Astrocyte of the spinal cord (primary cell): Measurements from ENCODE around the gene ULK3.
A peak's percentile ranks its signal among the peaks of the same experiment; 100 is the strongest.

ENCODE experiments used
- DNase-seq: peaks from one replicate; pipeline ENCODE4 v3.0.0; 2011; ENCODE audit warnings: low read depth, low spot score
- H3K4me3 ChIP-seq: 2 replicates; pipeline ENCODE4 v1.5.1; 2011; ENCODE audit warnings: low read depth, mild to moderate bottlenecking, low read length, moderate library complexity
- in situ Hi-C: cut with HindIII; loops from 2 replicates; pipeline ENCODE4 v1.10.0; 2017; ENCODE audit warnings: low sequenced_read_pairs
- TF ChIP-seq, protein P1 (sequence below): IDR thresholded peaks from 2 replicates; pipeline ENCODE4 v1.5.1; 2012; ENCODE audit warnings: low read depth, mild to moderate bottlenecking, low read length, inconsistent platforms

ULK3 gene

DNA sequence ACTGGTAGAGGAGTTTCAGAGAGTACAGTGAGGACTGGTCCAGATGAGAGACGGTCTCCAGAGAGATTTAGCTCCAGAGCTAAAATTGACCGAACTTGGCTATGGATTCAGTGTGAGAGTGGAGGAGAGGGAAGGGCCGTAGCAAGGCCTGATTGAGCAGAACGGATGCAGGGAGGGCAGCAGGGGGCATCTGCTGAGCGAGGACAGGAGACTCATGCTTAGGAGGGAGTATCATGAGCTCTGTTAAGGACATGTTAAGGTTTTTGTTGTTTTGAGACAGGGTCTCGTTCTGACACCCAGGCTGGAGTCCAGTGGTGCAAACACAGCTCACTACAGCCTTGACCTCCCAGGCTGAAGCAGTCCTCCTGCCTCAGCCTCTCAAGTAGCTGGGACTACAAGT lies 38.0 kb downstream of the ULK3 start:
- H3K4me3 ChIP-seq = no peak overlapping the region
- in situ Hi-C loops = no loop called here
- DNase-seq = no peak
- TF ChIP-seq, protein P1, sequence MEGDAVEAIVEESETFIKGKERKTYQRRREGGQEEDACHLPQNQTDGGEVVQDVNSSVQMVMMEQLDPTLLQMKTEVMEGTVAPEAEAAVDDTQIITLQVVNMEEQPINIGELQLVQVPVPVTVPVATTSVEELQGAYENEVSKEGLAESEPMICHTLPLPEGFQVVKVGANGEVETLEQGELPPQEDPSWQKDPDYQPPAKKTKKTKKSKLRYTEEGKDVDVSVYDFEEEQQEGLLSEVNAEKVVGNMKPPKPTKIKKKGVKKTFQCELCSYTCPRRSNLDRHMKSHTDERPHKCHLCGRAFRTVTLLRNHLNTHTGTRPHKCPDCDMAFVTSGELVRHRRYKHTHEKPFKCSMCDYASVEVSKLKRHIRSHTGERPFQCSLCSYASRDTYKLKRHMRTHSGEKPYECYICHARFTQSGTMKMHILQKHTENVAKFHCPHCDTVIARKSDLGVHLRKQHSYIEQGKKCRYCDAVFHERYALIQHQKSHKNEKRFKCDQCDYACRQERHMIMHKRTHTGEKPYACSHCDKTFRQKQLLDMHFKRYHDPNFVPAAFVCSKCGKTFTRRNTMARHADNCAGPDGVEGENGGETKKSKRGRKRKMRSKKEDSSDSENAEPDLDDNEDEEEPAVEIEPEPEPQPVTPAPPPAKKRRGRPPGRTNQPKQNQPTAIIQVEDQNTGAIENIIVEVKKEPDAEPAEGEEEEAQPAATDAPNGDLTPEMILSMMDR = no peak

DNA sequence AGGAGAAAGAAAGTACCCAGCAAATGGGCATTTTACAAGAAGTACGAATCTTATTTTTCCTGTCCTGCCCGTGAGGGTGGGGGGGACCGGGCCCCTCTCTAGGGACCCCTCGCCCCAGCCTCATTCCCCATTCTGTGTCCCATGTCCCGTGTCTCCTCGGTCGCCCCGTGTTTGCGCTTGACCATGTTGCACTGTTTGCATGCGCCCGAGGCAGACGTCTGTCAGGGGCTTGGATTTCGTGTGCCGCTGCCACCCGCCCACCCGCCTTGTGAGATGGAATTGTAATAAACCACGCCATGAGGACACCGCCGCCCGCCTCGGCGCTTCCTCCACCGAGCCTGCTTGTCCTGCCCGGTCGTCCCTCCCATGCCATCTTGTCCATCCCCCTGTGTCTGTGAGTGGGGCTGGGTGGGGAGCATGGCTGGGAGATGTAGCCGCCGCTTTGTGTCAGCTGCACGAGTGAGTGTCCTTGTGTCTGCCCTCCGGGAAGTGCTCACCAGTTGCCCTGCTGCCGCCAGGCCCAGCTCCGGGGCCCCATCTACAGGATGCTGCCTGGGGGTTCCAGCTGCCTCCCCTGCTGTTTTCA lies 40.0 kb downstream of the ULK3 start:
- TF ChIP-seq, protein P1 = no peak
- no peak overlapping the region for H3K4me3 ChIP-seq
- no peak for DNase-seq
- in situ Hi-C loops = no loop called here

DNA sequence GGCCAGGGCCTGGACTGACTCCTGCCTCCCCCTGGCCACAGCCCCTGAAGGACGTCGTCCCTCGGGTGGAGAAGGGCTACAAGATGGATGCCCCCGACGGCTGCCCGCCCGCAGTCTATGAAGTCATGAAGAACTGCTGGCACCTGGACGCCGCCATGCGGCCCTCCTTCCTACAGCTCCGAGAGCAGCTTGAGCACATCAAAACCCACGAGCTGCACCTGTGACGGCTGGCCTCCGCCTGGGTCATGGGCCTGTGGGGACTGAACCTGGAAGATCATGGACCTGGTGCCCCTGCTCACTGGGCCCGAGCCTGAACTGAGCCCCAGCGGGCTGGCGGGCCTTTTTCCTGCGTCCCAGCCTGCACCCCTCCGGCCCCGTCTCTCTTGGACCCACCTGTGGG lies 40.7 kb downstream of the ULK3 start:
- in situ Hi-C loops = no loop called here
- H3K4me3 ChIP-seq = no peak overlapping the region
- no peak for DNase-seq
- TF ChIP-seq, protein P1 = no peak

DNA sequence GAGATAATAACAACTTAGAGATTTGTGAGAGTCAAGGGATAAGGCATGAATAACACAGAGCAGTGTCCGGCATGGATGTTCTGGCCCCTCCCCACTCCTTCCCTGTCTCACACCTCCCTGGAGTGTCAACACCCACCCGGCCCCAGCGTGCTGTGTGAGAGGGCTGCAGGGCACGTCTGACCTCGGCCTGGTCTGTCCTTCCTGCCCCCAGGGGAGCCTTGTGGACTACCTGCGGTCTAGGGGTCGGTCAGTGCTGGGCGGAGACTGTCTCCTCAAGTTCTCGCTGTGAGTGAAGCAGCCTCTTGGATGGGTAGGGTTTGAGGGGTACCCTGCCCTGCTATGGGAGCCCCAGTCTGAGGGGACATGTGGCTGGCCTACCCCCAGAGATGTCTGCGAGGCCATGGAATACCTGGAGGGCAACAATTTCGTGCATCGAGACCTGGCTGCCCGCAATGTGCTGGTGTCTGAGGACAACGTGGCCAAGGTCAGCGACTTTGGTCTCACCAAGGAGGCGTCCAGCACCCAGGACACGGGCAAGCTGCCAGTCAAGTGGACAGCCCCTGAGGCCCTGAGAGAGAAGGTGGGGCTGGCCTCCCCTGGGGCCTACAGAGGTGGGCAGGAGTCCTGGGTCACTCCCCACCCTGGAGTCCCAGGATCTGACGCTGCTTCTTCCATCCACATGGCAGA lies 41.5 kb downstream of the ULK3 start:
- H3K4me3 ChIP-seq = no peak overlapping the region
- TF ChIP-seq, protein P1 = no peak
- in situ Hi-C loops = no loop called here
- no peak for DNase-seq

DNA sequence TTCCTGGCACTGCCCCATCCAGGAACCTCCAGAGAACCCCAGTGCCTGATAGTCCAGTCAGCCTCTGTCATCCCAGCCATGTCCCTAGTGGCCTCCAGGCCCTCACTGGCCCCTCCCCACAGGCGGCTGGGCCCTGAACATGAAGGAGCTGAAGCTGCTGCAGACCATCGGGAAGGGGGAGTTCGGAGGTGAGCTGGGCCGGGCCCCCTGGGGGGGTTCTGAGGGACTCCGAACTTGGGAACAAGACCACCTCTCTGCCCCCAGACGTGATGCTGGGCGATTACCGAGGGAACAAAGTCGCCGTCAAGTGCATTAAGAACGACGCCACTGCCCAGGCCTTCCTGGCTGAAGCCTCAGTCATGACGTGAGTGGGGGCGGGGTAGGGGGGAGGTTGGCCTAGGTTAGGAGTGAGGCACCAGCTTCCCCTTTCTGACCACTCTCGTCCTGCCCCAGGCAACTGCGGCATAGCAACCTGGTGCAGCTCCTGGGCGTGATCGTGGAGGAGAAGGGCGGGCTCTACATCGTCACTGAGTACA lies 42.3 kb downstream of the ULK3 start:
- no peak overlapping the region for H3K4me3 ChIP-seq
- no peak for DNase-seq
- in situ Hi-C loops = no loop called here
- TF ChIP-seq, protein P1 = no peak

DNA sequence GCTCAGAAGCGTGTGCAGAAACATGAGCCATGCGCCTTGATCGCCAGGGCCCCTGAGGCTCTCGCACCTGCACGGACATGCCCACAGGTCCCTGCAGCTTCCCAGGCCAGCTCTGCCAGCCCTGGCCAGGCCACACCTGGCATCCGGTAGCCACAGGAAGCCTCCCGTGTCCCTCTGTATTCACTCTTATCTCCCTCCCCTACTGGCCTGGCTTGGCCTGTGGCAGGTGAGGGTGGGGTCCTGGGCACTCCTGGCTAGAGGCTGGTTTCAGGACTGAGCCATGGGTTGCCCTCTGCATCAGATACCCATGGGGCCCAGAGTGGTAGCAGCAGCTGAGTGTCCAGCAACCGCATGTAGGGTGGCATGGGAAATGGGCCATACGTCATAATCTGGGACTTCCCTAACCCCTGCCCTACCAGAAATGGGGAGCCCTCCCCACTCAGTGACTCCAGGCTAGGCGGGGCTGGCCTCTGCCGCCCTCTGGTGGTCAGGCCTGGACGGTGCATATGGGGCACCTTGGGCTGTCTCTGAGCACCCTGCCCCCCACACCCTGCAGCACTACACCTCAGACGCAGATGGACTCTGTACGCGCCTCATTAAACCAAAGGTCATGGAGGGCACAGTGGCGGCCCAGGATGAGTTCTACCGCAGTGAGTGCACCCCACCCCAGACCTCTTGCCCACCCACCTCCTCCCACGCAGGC lies 42.9 kb downstream of the ULK3 start:
- peak; percentile 39 for DNase-seq
- TF ChIP-seq, protein P1 = peak; percentile 97
- H3K4me3 ChIP-seq = no peak overlapping the region
- in situ Hi-C loops = no loop called here
